SU-DHL-6 (cell line): ENCODE data around the gene SLX9.

Experiments used
- EZH2phosphoT487 ChIP-seq: fragments of 200-600 bp; sonication (generic), shearing (Covaris generic); conservative IDR thresholded peaks from 2 replicates; pipeline ENCODE4 v1.6.1; 2018; ENCODE audit warnings: mild to moderate bottlenecking, antibody characterized with exemption, low read length, moderate library complexity, mixed read lengths
- TF ChIP-seq, protein P1 (sequence below): fragments of 200-600 bp; sonication (generic); IDR thresholded peaks from one replicate; pipeline ENCODE4 v1.5.1; 2017; ENCODE audit warnings: antibody characterized with exemption, mild to moderate bottlenecking, low read length, moderate library complexity; ENCODE audit not compliant: insufficient read depth, poor library complexity, severe bottlenecking

DNA sequence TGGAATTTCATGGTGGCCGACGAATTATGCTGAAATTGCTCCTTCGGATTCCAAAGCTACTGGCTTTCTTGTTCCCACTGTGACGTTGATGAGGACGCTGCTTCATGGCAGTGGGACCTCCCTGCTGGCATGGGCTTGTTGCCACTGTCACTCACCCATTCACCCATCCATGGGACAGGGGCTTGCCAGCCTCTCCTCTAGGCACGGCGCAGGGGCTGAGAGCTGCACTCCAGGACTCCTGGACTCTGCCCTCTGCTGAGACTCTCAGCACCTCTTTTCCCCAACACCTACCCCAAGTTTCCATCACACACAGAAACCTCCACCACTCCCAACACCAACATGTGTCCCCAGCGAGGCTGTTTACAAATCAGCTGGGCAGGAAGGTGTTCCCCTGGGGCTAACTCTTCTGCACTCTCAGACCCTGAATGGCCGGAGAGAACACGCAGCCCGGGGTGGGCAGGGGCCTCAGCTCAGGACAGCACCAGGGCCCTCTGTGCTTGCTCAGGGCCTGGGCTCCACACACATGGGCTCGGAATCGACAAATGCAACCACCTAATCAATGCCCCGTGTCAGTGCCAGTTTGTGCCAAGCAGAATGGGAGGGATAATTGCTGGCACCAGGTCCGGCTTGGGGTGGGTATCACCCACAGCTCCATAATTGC is 22.3 kb upstream of the SLX9 start:
- TF ChIP-seq, protein P1, sequence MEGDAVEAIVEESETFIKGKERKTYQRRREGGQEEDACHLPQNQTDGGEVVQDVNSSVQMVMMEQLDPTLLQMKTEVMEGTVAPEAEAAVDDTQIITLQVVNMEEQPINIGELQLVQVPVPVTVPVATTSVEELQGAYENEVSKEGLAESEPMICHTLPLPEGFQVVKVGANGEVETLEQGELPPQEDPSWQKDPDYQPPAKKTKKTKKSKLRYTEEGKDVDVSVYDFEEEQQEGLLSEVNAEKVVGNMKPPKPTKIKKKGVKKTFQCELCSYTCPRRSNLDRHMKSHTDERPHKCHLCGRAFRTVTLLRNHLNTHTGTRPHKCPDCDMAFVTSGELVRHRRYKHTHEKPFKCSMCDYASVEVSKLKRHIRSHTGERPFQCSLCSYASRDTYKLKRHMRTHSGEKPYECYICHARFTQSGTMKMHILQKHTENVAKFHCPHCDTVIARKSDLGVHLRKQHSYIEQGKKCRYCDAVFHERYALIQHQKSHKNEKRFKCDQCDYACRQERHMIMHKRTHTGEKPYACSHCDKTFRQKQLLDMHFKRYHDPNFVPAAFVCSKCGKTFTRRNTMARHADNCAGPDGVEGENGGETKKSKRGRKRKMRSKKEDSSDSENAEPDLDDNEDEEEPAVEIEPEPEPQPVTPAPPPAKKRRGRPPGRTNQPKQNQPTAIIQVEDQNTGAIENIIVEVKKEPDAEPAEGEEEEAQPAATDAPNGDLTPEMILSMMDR, result no peak
- no peak for TF ChIP-seq EZH2phosphoT487
